Glomerular visceral epithelial cell (primary cell): ENCODE data around the gene ABCC9.
"Not testable (repeated sequence)": the region's sequence is repeated elsewhere in the genome, so short reads cannot be mapped to it uniquely, and the experiment has no call there.

ENCODE experiments used
- DNase-seq: peaks from one replicate; pipeline ENCODE4 v3.0.0-alpha.2; 2016; ENCODE audit errors: extremely low spot score

Gene ABCC9

GRCh38 chr12:21934173-21934572 lies 7.1 kb downstream of the ABCC9 start:
- DNase-seq = no peak

- DNase-seq = no peak
Measured at GRCh38 chr12:21933656-21934055, 7.6 kb downstream of the ABCC9 start.

GRCh38 chr12:21929972-21930371 lies 11.3 kb downstream of the ABCC9 start:
- not testable (repeated sequence) for DNase-seq

- DNase-seq = no peak
Measured at GRCh38 chr12:21925296-21925913, 15.8 kb downstream of the ABCC9 start.

GRCh38 chr12:21921436-21921835 lies 19.8 kb downstream of the ABCC9 start:
- no peak for DNase-seq

- DNase-seq = no peak
Measured at GRCh38 chr12:21918456-21918855, 22.8 kb downstream of the ABCC9 start.

GRCh38 chr12:21913823-21914222 lies 27.4 kb downstream of the ABCC9 start:
- DNase-seq = no peak

- DNase-seq = no peak
Measured at GRCh38 chr12:21912318-21912717, 28.9 kb downstream of the ABCC9 start.

GRCh38 chr12:21911832-21912231 lies 29.4 kb downstream of the ABCC9 start:
- no peak for DNase-seq

- DNase-seq = no peak
Measured at GRCh38 chr12:21910657-21911056, 30.6 kb downstream of the ABCC9 start.

GRCh38 chr12:21907948-21908837 lies 33.0 kb downstream of the ABCC9 start:
- no peak for DNase-seq

GRCh38 chr12:21906919-21907493 lies 34.2 kb downstream of the ABCC9 start:
- DNase-seq = peak; percentile 42

- not testable (repeated sequence) for DNase-seq
Measured at GRCh38 chr12:21899532-21899931, 41.7 kb downstream of the ABCC9 start.

- no peak for DNase-seq
Measured at GRCh38 chr12:21895651-21896050, 45.6 kb downstream of the ABCC9 start.

GRCh38 chr12:21894792-21895595 lies 46.2 kb downstream of the ABCC9 start:
- peak; percentile 37 for DNase-seq

- no peak for DNase-seq
Measured at GRCh38 chr12:21893924-21894323, 47.3 kb downstream of the ABCC9 start.

GRCh38 chr12:21892341-21892740 lies 48.9 kb downstream of the ABCC9 start:
- DNase-seq = no peak

GRCh38 chr12:21891751-21892217 lies 49.4 kb downstream of the ABCC9 start:
- DNase-seq = no peak

GRCh38 chr12:21888276-21888863 lies 52.9 kb downstream of the ABCC9 start:
- no peak for DNase-seq

GRCh38 chr12:21884936-21885335 lies 56.3 kb downstream of the ABCC9 start:
- DNase-seq = no peak

GRCh38 chr12:21882635-21883034 lies 58.6 kb downstream of the ABCC9 start:
- DNase-seq = no peak
